Muscle layer of colon (tissue), 2 donors: Measurements from ENCODE around the gene COL27A1.

ENCODE experiments used
- H3K27ac ChIP-seq: one replicate; pipeline ENCODE4 v1.7.0; 2013; ENCODE audit warnings: low read depth, mild to moderate bottlenecking, low read length, moderate library complexity
- H3K27me3 ChIP-seq, 2 donors: one replicate each; pipeline ENCODE4 v1.7.0; 2013; ENCODE audit warnings: low read length in 2 of 2, mild to moderate bottlenecking in 2 of 2; ENCODE audit not compliant: insufficient read depth in 2 of 2, control insufficient read depth in 1 of 2
- H3K36me3 ChIP-seq: one replicate; pipeline ENCODE4 v1.7.0; 2013; ENCODE audit warnings: mild to moderate bottlenecking, low read length; ENCODE audit not compliant: insufficient read depth
- H3K4me1 ChIP-seq: one replicate; pipeline ENCODE4 v1.7.0; 2013; ENCODE audit warnings: mild to moderate bottlenecking, low read length; ENCODE audit not compliant: insufficient read depth
- H3K4me3 ChIP-seq, 2 donors: one replicate each; pipeline ENCODE4 v1.7.0; 2013; ENCODE audit warnings: low read length in 2 of 2, low read depth in 1 of 2, mild to moderate bottlenecking in 1 of 2, moderate library complexity in 1 of 2
- H3K9ac ChIP-seq: one replicate; pipeline ENCODE4 v1.7.0; 2013; ENCODE audit warnings: low read length
- H3K9me3 ChIP-seq: one replicate; pipeline ENCODE4 v1.7.0; 2013; ENCODE audit warnings: mild to moderate bottlenecking, low read length
- donor health status: abdominal sarcoma.
- donor health status: Adenocarcinoma of cecum.

COL27A1 gene

GRCh38 chr9:114287763-114288192 lies 132.4 kb downstream of the COL27A1 start:
- H3K4me1 ChIP-seq = no peaks in the 10 kb centered on the region
- H3K27ac ChIP-seq = no peak overlapping the region
- H3K9me3 ChIP-seq = no peaks in the 10 kb centered on the region

GRCh38 chr9:114288193-114289091 lies 133.1 kb downstream of the COL27A1 start:
- H3K4me3 ChIP-seq = no peak overlapping the region
- no peak overlapping the region for H3K9ac ChIP-seq
- H3K36me3 ChIP-seq = peaks cover 5% of the 10 kb centered on the region
- no peaks in the 10 kb centered on the region for H3K4me1 ChIP-seq
- H3K9me3 ChIP-seq = no peaks in the 10 kb centered on the region
- H3K27me3 ChIP-seq = no peaks in the 10 kb centered on the region
- no peak overlapping the region for H3K27ac ChIP-seq

More at GRCh38 chr9:114287763-114288192, 132.4 kb downstream of the COL27A1 start:
- peaks cover 5% of the 10 kb centered on the region for H3K36me3 ChIP-seq
- no peak overlapping the region for H3K4me3 ChIP-seq
- no peaks in the 10 kb centered on the region for H3K27me3 ChIP-seq
- H3K9ac ChIP-seq = no peak overlapping the region

- Histone ChIP-seq H3K27ac (no peak overlapping the region), H3K9me3 (no peaks in the 10 kb centered on the region), H3K9ac (no peak overlapping the region), H3K36me3 (peaks cover 5% of the 10 kb centered on the region), H3K4me1 (no peaks in the 10 kb centered on the region), H3K4me3 (no peak overlapping the region), H3K27me3 (no peaks in the 10 kb centered on the region)
Measured at GRCh38 chr9:114289106-114289505, 133.8 kb downstream of the COL27A1 start.

GRCh38 chr9:114289571-114290481 lies 134.5 kb downstream of the COL27A1 start:
- Histone ChIP-seq H3K27me3 (no peaks in the 10 kb centered on the region), H3K27ac (no peak overlapping the region), H3K36me3 (peaks cover 9% of the 10 kb centered on the region), H3K9ac (no peak overlapping the region), H3K4me3 (no peak overlapping the region), H3K4me1 (no peaks in the 10 kb centered on the region), H3K9me3 (no peaks in the 10 kb centered on the region)

GRCh38 chr9:114290561-114290986 lies 135.2 kb downstream of the COL27A1 start:
- Histone ChIP-seq H3K9ac (no peak overlapping the region), H3K4me3 (no peak overlapping the region), H3K4me1 (no peaks in the 10 kb centered on the region), H3K27me3 (no peaks in the 10 kb centered on the region), H3K9me3 (no peaks in the 10 kb centered on the region), H3K36me3 (peaks cover 12% of the 10 kb centered on the region), H3K27ac (no peak overlapping the region)

GRCh38 chr9:114291064-114291474 lies 135.7 kb downstream of the COL27A1 start:
- Histone ChIP-seq H3K9me3 (no peaks in the 10 kb centered on the region), H3K36me3 (peaks cover 12% of the 10 kb centered on the region), H3K4me3 (no peak overlapping the region), H3K4me1 (no peaks in the 10 kb centered on the region), H3K9ac (no peak overlapping the region), H3K27ac (no peak overlapping the region), H3K27me3 (no peaks in the 10 kb centered on the region)

DNA sequence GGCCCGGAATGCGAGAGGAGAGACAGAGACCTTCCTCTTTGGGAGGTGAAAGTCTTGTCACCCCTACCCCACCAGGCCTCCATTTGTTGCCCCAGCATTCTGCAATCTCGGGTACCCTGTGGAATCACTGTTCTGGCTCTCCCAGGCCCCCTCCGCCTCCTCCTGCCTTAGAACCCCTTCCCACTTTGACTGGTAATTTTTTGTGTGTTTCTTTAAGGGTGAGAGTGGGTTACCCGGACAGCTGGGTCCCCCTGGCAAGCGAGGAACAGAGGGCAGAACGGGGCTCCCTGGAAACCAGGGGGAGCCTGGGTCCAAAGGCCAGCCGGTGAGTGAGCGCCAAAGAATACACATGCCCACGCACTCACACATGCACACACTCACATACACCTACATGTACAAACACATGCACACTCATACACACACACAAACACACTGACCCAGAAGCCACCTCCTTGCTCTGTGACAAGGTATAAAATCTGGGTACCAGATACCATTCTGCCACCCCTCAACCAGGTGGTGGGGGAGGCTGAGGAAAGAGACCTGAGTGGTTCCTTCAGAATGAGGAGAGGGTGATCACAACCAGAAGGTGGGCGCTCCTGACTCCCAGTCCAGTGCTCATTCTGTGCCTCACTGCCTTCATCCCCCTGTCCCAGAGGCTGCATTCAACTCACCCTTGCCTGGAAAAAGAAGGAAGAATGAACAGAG lies 136.7 kb downstream of the COL27A1 start:
- Histone ChIP-seq H3K4me3 (no peak overlapping the region), H3K4me1 (no peaks in the 10 kb centered on the region), H3K9ac (no peak overlapping the region), H3K9me3 (no peaks in the 10 kb centered on the region), H3K27me3 (no peaks in the 10 kb centered on the region), H3K36me3 (peaks cover 12% of the 10 kb centered on the region), H3K27ac (no peak overlapping the region)

DNA sequence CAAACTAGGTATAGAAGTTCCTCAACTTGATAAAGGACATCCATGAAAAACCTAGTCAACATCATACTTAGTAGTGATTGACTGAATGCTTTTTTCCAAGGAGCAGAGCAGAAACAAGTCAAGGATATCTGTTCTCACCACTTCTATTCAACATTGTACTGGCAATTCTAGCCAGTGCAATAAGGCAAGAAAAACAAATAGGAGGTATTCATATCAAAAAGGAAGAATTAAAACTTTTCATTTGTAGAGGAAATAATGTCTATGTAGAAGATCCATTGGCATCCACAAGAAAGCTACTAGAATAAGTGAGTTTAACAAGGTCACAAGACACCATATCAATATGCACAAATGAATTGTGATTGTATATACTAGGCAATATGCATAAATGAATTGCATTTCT lies 139.3 kb downstream of the COL27A1 start:
- H3K9me3 ChIP-seq = no peaks in the 10 kb centered on the region
- H3K9ac ChIP-seq = no peak overlapping the region
- H3K27me3 ChIP-seq = no peaks in the 10 kb centered on the region
- peaks cover 12% of the 10 kb centered on the region for H3K36me3 ChIP-seq
- H3K4me1 ChIP-seq = no peaks in the 10 kb centered on the region
- H3K27ac ChIP-seq = no peak overlapping the region
- H3K4me3 ChIP-seq = no peak overlapping the region

DNA sequence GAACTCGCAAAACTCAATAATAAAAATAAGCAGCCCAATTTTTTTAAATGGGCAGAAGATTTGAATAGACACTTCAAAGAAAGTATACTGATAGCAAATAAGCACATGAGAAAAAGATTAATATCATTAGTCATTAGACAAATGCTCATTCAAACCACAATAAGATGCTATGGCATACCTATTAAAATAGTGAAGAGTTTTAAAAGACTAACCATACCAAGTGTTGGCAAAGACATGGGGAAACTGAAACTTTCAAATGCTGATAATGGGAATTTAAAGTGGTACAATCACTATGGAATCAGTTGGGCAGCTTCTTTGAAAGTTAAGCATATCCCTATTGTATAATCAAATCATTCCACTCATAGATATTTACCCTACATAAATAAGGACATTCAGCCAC lies 141.0 kb downstream of the COL27A1 start:
- no peak overlapping the region for H3K27ac ChIP-seq
- H3K4me1 ChIP-seq = no peaks in the 10 kb centered on the region
- peaks cover 20% of the 10 kb centered on the region for H3K36me3 ChIP-seq
- H3K4me3 ChIP-seq = no peak overlapping the region
- H3K9me3 ChIP-seq = no peaks in the 10 kb centered on the region
- no peak overlapping the region for H3K9ac ChIP-seq
- H3K27me3 ChIP-seq = no peaks in the 10 kb centered on the region

GRCh38 chr9:114299286-114300152 lies 144.2 kb downstream of the COL27A1 start:
- no peaks in the 10 kb centered on the region for H3K4me1 ChIP-seq
- H3K27ac ChIP-seq = no peak overlapping the region
- no peaks in the 10 kb centered on the region for H3K9me3 ChIP-seq
- no peak overlapping the region for H3K4me3 ChIP-seq
- H3K36me3 ChIP-seq = peaks cover 15% of the 10 kb centered on the region
- no peaks in the 10 kb centered on the region for H3K27me3 ChIP-seq
- H3K9ac ChIP-seq = no peak overlapping the region
